Liver (tissue), 3 donors: Measurements from ENCODE around the gene PYCARD.

ENCODE experiments used
- FOXA1 ChIP-seq: IDR thresholded peaks from 2 replicates; pipeline ENCODE4 v1.6.1; 2016; ENCODE audit warnings: antibody characterized with exemption
- GABPA ChIP-seq, 2 donors: IDR thresholded peaks in 1 of 2; conservative IDR thresholded peaks in 1 of 2; 2 replicates each; pipeline ENCODE4 v1.6.1; 2016; ENCODE audit warnings: antibody characterized with exemption in 2 of 2, mild to moderate bottlenecking in 1 of 2, moderate library complexity in 1 of 2
- HNF4A ChIP-seq, 2 donors: conservative IDR thresholded peaks; 2 replicates each; pipeline ENCODE4 v1.6.1; 2016; ENCODE audit warnings: antibody characterized with exemption in 2 of 2, mild to moderate bottlenecking in 2 of 2
- JUND ChIP-seq, 2 donors: IDR thresholded peaks; 2 replicates each; pipeline ENCODE4 v1.6.1; 2016; ENCODE audit warnings: antibody characterized with exemption in 2 of 2
- RXRA ChIP-seq, 2 donors: IDR thresholded peaks; 2 replicates each; pipeline ENCODE4 v1.6.1; 2017 to 2018; ENCODE audit warnings: antibody characterized with exemption in 2 of 2, mild to moderate bottlenecking in 1 of 2
- TAF1 ChIP-seq: conservative IDR thresholded peaks from 2 replicates; pipeline ENCODE4 v1.6.1; 2016; ENCODE audit warnings: antibody characterized with exemption, mild to moderate bottlenecking
- YY1 ChIP-seq: IDR thresholded peaks from 2 replicates; pipeline ENCODE4 v1.6.1; 2016; ENCODE audit warnings: antibody characterized with exemption, mild to moderate bottlenecking
- TF ChIP-seq, protein P1 (sequence below): IDR thresholded peaks from 2 replicates; pipeline ENCODE4 v1.6.1; 2016; ENCODE audit warnings: antibody characterized with exemption
- TF ChIP-seq, protein P2 (sequence below): fragments of 150-350 bp; IDR thresholded peaks from 2 replicates; pipeline ENCODE4 v1.5.1; 2017; ENCODE audit warnings: improper control_type of control experiment, low read depth, low read length; ENCODE audit not compliant: missing input control
- TF ChIP-seq, protein P3 (sequence below): IDR thresholded peaks from 2 replicates; pipeline ENCODE4 v1.6.1; 2016; ENCODE audit warnings: antibody characterized with exemption
- donor health status: healthy.
- donor health status: healthy.

DNA sequence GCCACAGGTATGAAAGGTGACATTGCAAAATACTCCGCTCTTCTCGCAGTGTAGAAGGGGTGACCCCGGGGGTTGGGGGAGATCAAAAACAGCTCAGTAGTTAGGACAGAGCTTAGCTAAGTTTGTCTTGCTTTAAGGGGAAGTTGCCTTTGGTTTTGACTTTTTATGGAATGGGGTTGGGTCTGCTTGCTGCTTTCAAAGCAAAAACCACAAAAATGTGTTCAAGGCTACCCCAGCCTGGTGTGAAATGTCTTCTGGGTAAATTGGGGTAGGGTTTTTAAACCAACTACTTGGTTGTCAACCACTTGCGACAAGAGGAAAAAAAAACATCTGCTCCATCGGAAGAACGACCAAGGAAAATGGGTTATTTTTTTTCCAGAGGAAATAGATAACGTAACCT is 16.4 kb downstream of the PYCARD start:
- TF ChIP-seq, protein P1, sequence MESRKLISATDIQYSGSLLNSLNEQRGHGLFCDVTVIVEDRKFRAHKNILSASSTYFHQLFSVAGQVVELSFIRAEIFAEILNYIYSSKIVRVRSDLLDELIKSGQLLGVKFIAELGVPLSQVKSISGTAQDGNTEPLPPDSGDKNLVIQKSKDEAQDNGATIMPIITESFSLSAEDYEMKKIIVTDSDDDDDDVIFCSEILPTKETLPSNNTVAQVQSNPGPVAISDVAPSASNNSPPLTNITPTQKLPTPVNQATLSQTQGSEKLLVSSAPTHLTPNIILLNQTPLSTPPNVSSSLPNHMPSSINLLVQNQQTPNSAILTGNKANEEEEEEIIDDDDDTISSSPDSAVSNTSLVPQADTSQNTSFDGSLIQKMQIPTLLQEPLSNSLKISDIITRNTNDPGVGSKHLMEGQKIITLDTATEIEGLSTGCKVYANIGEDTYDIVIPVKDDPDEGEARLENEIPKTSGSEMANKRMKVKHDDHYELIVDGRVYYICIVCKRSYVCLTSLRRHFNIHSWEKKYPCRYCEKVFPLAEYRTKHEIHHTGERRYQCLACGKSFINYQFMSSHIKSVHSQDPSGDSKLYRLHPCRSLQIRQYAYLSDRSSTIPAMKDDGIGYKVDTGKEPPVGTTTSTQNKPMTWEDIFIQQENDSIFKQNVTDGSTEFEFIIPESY = no peak
- TF ChIP-seq, protein P2, sequence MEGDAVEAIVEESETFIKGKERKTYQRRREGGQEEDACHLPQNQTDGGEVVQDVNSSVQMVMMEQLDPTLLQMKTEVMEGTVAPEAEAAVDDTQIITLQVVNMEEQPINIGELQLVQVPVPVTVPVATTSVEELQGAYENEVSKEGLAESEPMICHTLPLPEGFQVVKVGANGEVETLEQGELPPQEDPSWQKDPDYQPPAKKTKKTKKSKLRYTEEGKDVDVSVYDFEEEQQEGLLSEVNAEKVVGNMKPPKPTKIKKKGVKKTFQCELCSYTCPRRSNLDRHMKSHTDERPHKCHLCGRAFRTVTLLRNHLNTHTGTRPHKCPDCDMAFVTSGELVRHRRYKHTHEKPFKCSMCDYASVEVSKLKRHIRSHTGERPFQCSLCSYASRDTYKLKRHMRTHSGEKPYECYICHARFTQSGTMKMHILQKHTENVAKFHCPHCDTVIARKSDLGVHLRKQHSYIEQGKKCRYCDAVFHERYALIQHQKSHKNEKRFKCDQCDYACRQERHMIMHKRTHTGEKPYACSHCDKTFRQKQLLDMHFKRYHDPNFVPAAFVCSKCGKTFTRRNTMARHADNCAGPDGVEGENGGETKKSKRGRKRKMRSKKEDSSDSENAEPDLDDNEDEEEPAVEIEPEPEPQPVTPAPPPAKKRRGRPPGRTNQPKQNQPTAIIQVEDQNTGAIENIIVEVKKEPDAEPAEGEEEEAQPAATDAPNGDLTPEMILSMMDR = no peak
- TF ChIP-seq YY1 = no peak
- TF ChIP-seq RXRA (IDR thresholded peaks at IDR 0.05) = no peak
- TF ChIP-seq, protein P3, sequence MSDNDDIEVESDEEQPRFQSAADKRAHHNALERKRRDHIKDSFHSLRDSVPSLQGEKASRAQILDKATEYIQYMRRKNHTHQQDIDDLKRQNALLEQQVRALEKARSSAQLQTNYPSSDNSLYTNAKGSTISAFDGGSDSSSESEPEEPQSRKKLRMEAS = no peak
- TF ChIP-seq FOXA1 = no peak
- TF ChIP-seq TAF1 = no peak
- no peak for TF ChIP-seq GABPA (IDR thresholded peaks at IDR 0.05 in 1 of 2, conservative IDR thresholded peaks at IDR 0.05 in 1 of 2)
- no peak for TF ChIP-seq HNF4A (conservative IDR thresholded peaks at IDR 0.05)
- TF ChIP-seq JUND (IDR thresholded peaks at IDR 0.05) = no peak
